Measurements from ENCODE around the gene SLC38A10.

DNA sequence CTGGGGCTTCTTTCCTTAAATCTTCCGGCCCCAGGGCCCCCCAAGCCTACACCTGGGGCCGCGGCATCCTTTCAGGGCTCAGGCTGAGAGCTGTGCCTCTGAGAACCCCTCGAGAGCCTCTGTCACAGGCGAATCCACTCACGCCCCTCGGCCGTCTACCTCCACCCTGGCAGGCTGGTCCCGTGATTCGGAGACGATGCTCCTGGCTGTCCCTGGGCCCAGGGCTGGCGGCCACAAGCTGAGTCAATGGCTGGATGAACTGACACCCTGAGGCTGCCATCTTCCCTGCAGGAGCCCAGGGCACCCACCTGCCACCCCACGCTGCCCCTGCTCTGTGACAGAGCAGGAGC is 60.6 kb downstream of the SLC38A10 start:
- no peak for TF ChIP-seq POLR2A (IDR thresholded peaks at IDR 0.05)
- TF ChIP-seq CTCF (IDR thresholded peaks at IDR 0.05 in 4 of 5, conservative IDR thresholded peaks at IDR 0.05 in 1 of 5): no peak
